H9 (cell line): ENCODE results near the gene MGLL. TPM values are rescaled to one million over a fixed set of nuclear protein-coding genes. Genes with fewer than 3 reads are reported as not detected.

ENCODE experiments used
- DNase-seq: peaks from one replicate; pipeline ENCODE4 v3.0.0-alpha.2; 2017
- H2AFZ ChIP-seq: one replicate; pipeline ENCODE4 v1.6.1; 2013; ENCODE audit warnings: mild to moderate bottlenecking, low read length, control low read depth, moderate library complexity
- H2AK5ac ChIP-seq: 2 replicates; pipeline ENCODE4 v1.6.1; 2013; ENCODE audit warnings: low read length, control low read depth, mixed read lengths; ENCODE audit not compliant: insufficient read length
- H2BK120ac ChIP-seq: one replicate; pipeline ENCODE4 v1.6.1; 2013; ENCODE audit warnings: low read depth, mild to moderate bottlenecking, low read length, control low read depth, inconsistent platforms; ENCODE audit not compliant: poor library complexity, severe bottlenecking
- H2BK12ac ChIP-seq: 2 replicates; pipeline ENCODE4 v1.6.1; 2013; ENCODE audit warnings: low read length, control low read depth, mixed read lengths, low read depth; ENCODE audit not compliant: insufficient read length
- H2BK15ac ChIP-seq: 2 replicates; pipeline ENCODE4 v1.6.1; 2013; ENCODE audit warnings: low read depth, low read length, control low read depth
- H2BK20ac ChIP-seq: one replicate; pipeline ENCODE4 v1.6.1; 2013; ENCODE audit warnings: low read depth, mild to moderate bottlenecking, low read length, control low read depth, inconsistent platforms; ENCODE audit not compliant: poor library complexity, severe bottlenecking
- H2BK5ac ChIP-seq: 2 replicates; pipeline ENCODE4 v1.6.1; 2013; ENCODE audit warnings: low read length, control low read depth, mixed read lengths; ENCODE audit not compliant: insufficient read length
- H3K14ac ChIP-seq: 2 replicates; pipeline ENCODE4 v1.6.1; 2013; ENCODE audit warnings: low read length, control low read depth; ENCODE audit not compliant: insufficient read depth
- H3K18ac ChIP-seq: 2 replicates; pipeline ENCODE4 v1.6.1; 2013; ENCODE audit warnings: low read depth, mild to moderate bottlenecking, mixed read lengths, low read length, control low read depth; ENCODE audit not compliant: insufficient read length
- H3K23ac ChIP-seq: 2 replicates; pipeline ENCODE4 v1.6.1; 2013; ENCODE audit warnings: low read length, control low read depth, mixed read lengths, low read depth; ENCODE audit not compliant: insufficient read length
- H3K23me2 ChIP-seq: 2 replicates; pipeline ENCODE4 v1.6.1; 2013; ENCODE audit warnings: low read depth, mild to moderate bottlenecking, mixed read lengths, low read length, control low read depth; ENCODE audit not compliant: insufficient read length, poor library complexity, severe bottlenecking
- H3K27ac ChIP-seq: 2 replicates; pipeline ENCODE4 v1.5.1; 2013; ENCODE audit warnings: low read length, control low read depth, mixed read lengths, low read depth; ENCODE audit not compliant: insufficient read length
- H3K27me3 ChIP-seq: 2 replicates; pipeline ENCODE4 v1.6.1; 2013; ENCODE audit warnings: low read length, control low read depth, inconsistent platforms; ENCODE audit not compliant: insufficient read depth
- H3K4ac ChIP-seq: 2 replicates; pipeline ENCODE4 v1.6.1; 2013; ENCODE audit warnings: low read depth, mild to moderate bottlenecking, control low read depth, inconsistent platforms, low read length, moderate library complexity
- H3K4me1 ChIP-seq: 2 replicates; pipeline ENCODE4 v1.6.1; 2013; ENCODE audit warnings: low read length, control low read depth, inconsistent platforms; ENCODE audit not compliant: insufficient read depth
- H3K4me2 ChIP-seq: 2 replicates; pipeline ENCODE4 v1.6.1; 2013; ENCODE audit warnings: low read length, control low read depth, mixed read lengths; ENCODE audit not compliant: insufficient read length, insufficient read depth
- H3K56ac ChIP-seq: 2 replicates; pipeline ENCODE4 v1.6.1; 2013; ENCODE audit warnings: low read depth, mild to moderate bottlenecking, mixed read lengths, low read length, control low read depth; ENCODE audit not compliant: insufficient read length
- H3K79me1 ChIP-seq: 2 replicates; pipeline ENCODE4 v1.6.1; 2013; ENCODE audit warnings: low read depth, mild to moderate bottlenecking, moderate library complexity, low read length, control low read depth, inconsistent platforms; ENCODE audit not compliant: insufficient read depth, poor library complexity, severe bottlenecking
- H3K79me2 ChIP-seq: 2 replicates; pipeline ENCODE4 v1.6.1; 2013; ENCODE audit warnings: low read length, control low read depth, inconsistent platforms; ENCODE audit not compliant: insufficient read depth
- H3K9ac ChIP-seq: 2 replicates; pipeline ENCODE4 v1.6.1; 2013; ENCODE audit warnings: low read length, control low read depth, mixed read lengths; ENCODE audit not compliant: insufficient read length; ENCODE audit errors: extremely low read depth
- H3K9me3 ChIP-seq: one replicate; pipeline ENCODE4 v1.6.1; 2013; ENCODE audit warnings: low read depth, low read length, inconsistent platforms; ENCODE audit not compliant: control insufficient read depth
- H3T11ph ChIP-seq: one replicate; pipeline ENCODE4 v1.6.1; 2013; ENCODE audit warnings: mild to moderate bottlenecking, low read length, control low read depth, inconsistent platforms
- H4K20me1 ChIP-seq: one replicate; pipeline ENCODE4 v1.6.1; 2013; ENCODE audit not compliant: control insufficient read depth, insufficient read length, insufficient read depth
- H4K5ac ChIP-seq: 2 replicates; pipeline ENCODE4 v1.6.1; 2013; ENCODE audit warnings: low read depth, mild to moderate bottlenecking, mixed read lengths, low read length, control low read depth; ENCODE audit not compliant: insufficient read length
- H4K8ac ChIP-seq: replicated peaks from 2 replicates; pipeline ENCODE4 v1.6.1; 2013; ENCODE audit warnings: low read length, control low read depth, mixed read lengths, low read depth; ENCODE audit not compliant: insufficient read length
- H4K91ac ChIP-seq: 2 replicates; pipeline ENCODE4 v1.6.1; 2013; ENCODE audit warnings: low read depth, mild to moderate bottlenecking, moderate library complexity, mixed read lengths, low read length, control low read depth; ENCODE audit not compliant: insufficient read length
- H3K27ac Mint-ChIP-seq, 3 experiments: 2 replicates in 2 of 3; 3 replicates in 1 of 3; pipeline ENCODE4 v1.8.0; 2020 to 2021; ENCODE audit warnings: mixed read lengths in 3 of 3, mild to moderate bottlenecking in 1 of 3, moderate library complexity in 1 of 3
- H3K27me3 Mint-ChIP-seq: 2 replicates; pipeline ENCODE4 v1.8.0; 2021; ENCODE audit warnings: low read depth, mild to moderate bottlenecking, moderate library complexity, mixed read lengths
- H3K36me3 Mint-ChIP-seq, 3 experiments: 2 replicates in 2 of 3; 3 replicates in 1 of 3; pipeline ENCODE4 v1.8.0; 2020 to 2021; ENCODE audit warnings: low read depth in 3 of 3, mixed read lengths in 3 of 3; ENCODE audit not compliant: insufficient read depth in 1 of 3
- H3K4me1 Mint-ChIP-seq, 2 experiments: 2 replicates each; pipeline ENCODE4 v1.8.0; 2020; ENCODE audit warnings: mixed read lengths in 2 of 2
- H3K4me3 Mint-ChIP-seq, 2 experiments: 2 replicates in 1 of 2; 3 replicates in 1 of 2; pipeline ENCODE4 v1.8.0; 2020 to 2021; ENCODE audit warnings: mild to moderate bottlenecking in 2 of 2, mixed read lengths in 2 of 2, moderate library complexity in 1 of 2
- H3K9me3 Mint-ChIP-seq, 2 experiments: 2 replicates in 1 of 2; 3 replicates in 1 of 2; pipeline ENCODE4 v1.8.0; 2020; ENCODE audit warnings: mild to moderate bottlenecking in 2 of 2, mixed read lengths in 2 of 2, moderate library complexity in 1 of 2
- CTCF ChIP-seq: fragments of 200-600 bp; sonication (generic); conservative IDR thresholded peaks from 3 replicates; pipeline ENCODE4 v1.8.0; 2021; ENCODE audit warnings: antibody characterized with exemption, mild to moderate bottlenecking
- WGBS: extraction: QIAGEN DNeasy Blood & Tissue Kit; methylation state at CpG from one replicate; pipeline ENCODE4 v1.1.7; 2013; ENCODE audit warnings: missing lambda C conversion rate, low lambda C conversion rate, mixed read lengths; ENCODE audit not compliant: insufficient read length; ENCODE audit errors: extremely low coverage; 5-methylcytosine and 5-hydroxymethylcytosine counted together
- total RNA-seq: library from RNA; stranded (reverse); gene quantifications from 2 replicates; pipeline ENCODE4 v1.2.1, GENCODE V29; 2021

Gene MGLL
- total RNA-seq, 1 experiment from 2014 or later: 0.11 TPM

GRCh38 chr3:127801731-127802313 lies 20.5 kb downstream of the MGLL start:
- no peak for TF ChIP-seq CTCF

More at GRCh38 chr3:127801731-127802313, 20.5 kb downstream of the MGLL start:
- no peak overlapping the region for H2BK120ac ChIP-seq
- H3K4me1 ChIP-seq: no peaks in the 10 kb centered on the region
- no peak overlapping the region for H4K5ac ChIP-seq
- Mint-ChIP-seq H3K9me3 (no peaks in the 10 kb centered on the region), H3K36me3 (no peaks in the 10 kb centered on the region), H3K27me3 (peaks cover 4% of the 10 kb centered on the region), H3K27ac (no peak overlapping the region), H3K4me1 (peaks cover 4 to 6% of the 10 kb centered on the region in 2 experiments), H3K4me3 (no peak overlapping the region)
- no peak overlapping the region for H2AK5ac ChIP-seq
- no peak overlapping the region for H3K4ac ChIP-seq
- H3T11ph ChIP-seq: no peak overlapping the region
- no peak overlapping the region for H2AFZ ChIP-seq
- H3K27ac ChIP-seq: no peak overlapping the region
- no peak overlapping the region for H3K23ac ChIP-seq
- no peaks in the 10 kb centered on the region for H4K20me1 ChIP-seq
- no peaks in the 10 kb centered on the region for H3K79me2 ChIP-seq
- no peak overlapping the region for H2BK12ac ChIP-seq
- H4K91ac ChIP-seq: no peak overlapping the region
- H3K27me3 ChIP-seq: no peaks in the 10 kb centered on the region
- no CpG with 5 or more reads among the region's 3 CpGs for WGBS
- H3K9ac ChIP-seq: no peak overlapping the region
- H3K56ac ChIP-seq: no peak overlapping the region
- H4K8ac ChIP-seq: no peak overlapping the region
- no peak for DNase-seq
- no peak overlapping the region for H2BK15ac ChIP-seq
- H2BK5ac ChIP-seq: no peak overlapping the region
- H3K9me3 ChIP-seq: no peaks in the 10 kb centered on the region
- no peak overlapping the region for H2BK20ac ChIP-seq
- no peaks in the 10 kb centered on the region for H3K23me2 ChIP-seq
- H3K18ac ChIP-seq: no peak overlapping the region
- no peaks in the 10 kb centered on the region for H3K79me1 ChIP-seq
- H3K4me2 ChIP-seq: no peak overlapping the region
- no peak overlapping the region for H3K14ac ChIP-seq
